BJ (cell line): ENCODE data around the gene CDK19. TPM values are rescaled to one million over a fixed set of nuclear protein-coding genes. Genes with fewer than 3 reads are reported as not detected.

Source experiments
- CTCF ChIA-PET: fragments of 350-600 bp; formaldehyde crosslinking; extraction: SDS; loops from one replicate; lab custom pipeline; 2021; ENCODE audit warnings: antibody characterized with exemption, inconsistent platforms; lab: Yijun Ruan, JAX
- POLR2A ChIA-PET: fragments of 300-600 bp; sonication (Branson Sonifier 250); formaldehyde crosslinking; extraction: SDS; loops from one replicate; lab custom pipeline; 2021; ENCODE audit warnings: antibody characterized with exemption; lab: Charles Lee
- DNase-seq: peaks from one replicate; pipeline ENCODE4 v3.0.0-alpha.2; 2011; ENCODE audit warnings: low read depth
- H3K27me3 ChIP-seq: 2 replicates; pipeline ENCODE4 v1.6.0; 2011; ENCODE audit warnings: low read length; ENCODE audit not compliant: control insufficient read depth, insufficient read depth
- H3K36me3 ChIP-seq: 2 replicates; pipeline ENCODE4 v1.5.1; 2011; ENCODE audit warnings: low read length; ENCODE audit not compliant: control insufficient read depth, insufficient read depth
- H3K4me3 ChIP-seq: 2 replicates; pipeline ENCODE4 v1.5.1; 2011; ENCODE audit warnings: low read depth, mild to moderate bottlenecking, control low read depth, low read length
- polyA plus RNA-seq: library from polyadenylated mRNA; depleted of rRNA; stranded (reverse); fragments of >200 nt; gene quantifications from 2 replicates; pipeline ENCODE4 v1.2.3, GENCODE V29; 2011
- TF ChIP-seq, protein P1 (sequence below): IDR thresholded peaks from 2 replicates; pipeline ENCODE4 v1.5.1; 2011; ENCODE audit warnings: low read depth, mild to moderate bottlenecking, control low read depth, inconsistent platforms, low read length, moderate library complexity; ENCODE audit not compliant: insufficient read depth

Gene CDK19
- polyA plus RNA-seq, 1 experiment: 11.5 TPM

DNA sequence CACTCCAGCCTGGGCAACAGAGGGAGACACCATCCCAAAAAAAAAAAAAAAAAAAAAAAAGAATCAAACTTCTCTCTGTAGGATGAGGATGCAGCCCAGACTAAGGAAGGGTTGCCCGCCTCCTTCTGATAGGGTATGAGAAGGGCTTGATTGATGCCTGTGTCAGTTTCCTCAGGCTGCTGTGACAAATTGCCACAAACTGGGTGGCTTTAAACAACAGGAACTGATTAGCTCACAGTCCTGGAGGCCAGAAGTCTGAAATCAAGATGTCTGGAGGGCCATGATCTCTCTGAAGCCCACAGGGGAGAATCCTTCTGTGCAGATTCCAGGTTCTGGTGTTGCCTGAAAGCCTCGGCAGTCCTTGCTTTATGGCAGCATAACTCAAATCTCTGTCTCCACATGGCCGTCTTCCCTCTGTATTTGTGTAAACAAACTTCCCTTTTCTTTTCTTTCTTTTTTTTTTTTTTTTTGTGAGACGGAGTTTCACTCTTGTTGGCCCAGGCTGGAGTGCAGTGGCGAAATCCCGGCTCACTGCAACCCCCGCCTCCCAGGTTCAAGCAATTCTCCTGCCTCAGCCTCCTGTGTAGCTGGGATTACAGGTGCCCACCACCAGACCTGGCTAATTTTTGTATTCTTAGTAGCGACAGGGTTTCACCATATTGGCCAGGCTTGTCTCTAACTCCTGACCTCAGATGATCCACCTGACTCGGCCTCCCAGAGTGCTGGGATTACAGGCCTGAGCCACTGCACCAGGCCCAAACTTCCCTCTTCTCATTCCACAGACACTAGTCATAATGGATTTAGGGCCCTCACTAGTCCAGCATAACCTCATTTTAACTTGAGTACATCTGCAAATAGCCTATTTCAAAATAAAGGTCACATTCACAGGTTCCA, 11.2 kb upstream of the CDK19 start:
- no peak for DNase-seq
- ChIA-PET CTCF (interaction anchor here (0.6 to 1.2 kb wide), 2 partner anchors 20 to 318 kb away, joined by 3 read pairs; no protein-coding TSS in a partner anchor), POLR2A (no interaction called here)
- H3K27me3 ChIP-seq: no peaks in the 10 kb centered on the region
- H3K36me3 ChIP-seq: no peaks in the 10 kb centered on the region
- TF ChIP-seq, protein P1, sequence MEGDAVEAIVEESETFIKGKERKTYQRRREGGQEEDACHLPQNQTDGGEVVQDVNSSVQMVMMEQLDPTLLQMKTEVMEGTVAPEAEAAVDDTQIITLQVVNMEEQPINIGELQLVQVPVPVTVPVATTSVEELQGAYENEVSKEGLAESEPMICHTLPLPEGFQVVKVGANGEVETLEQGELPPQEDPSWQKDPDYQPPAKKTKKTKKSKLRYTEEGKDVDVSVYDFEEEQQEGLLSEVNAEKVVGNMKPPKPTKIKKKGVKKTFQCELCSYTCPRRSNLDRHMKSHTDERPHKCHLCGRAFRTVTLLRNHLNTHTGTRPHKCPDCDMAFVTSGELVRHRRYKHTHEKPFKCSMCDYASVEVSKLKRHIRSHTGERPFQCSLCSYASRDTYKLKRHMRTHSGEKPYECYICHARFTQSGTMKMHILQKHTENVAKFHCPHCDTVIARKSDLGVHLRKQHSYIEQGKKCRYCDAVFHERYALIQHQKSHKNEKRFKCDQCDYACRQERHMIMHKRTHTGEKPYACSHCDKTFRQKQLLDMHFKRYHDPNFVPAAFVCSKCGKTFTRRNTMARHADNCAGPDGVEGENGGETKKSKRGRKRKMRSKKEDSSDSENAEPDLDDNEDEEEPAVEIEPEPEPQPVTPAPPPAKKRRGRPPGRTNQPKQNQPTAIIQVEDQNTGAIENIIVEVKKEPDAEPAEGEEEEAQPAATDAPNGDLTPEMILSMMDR: no peak
- no peak overlapping the region for H3K4me3 ChIP-seq

DNA sequence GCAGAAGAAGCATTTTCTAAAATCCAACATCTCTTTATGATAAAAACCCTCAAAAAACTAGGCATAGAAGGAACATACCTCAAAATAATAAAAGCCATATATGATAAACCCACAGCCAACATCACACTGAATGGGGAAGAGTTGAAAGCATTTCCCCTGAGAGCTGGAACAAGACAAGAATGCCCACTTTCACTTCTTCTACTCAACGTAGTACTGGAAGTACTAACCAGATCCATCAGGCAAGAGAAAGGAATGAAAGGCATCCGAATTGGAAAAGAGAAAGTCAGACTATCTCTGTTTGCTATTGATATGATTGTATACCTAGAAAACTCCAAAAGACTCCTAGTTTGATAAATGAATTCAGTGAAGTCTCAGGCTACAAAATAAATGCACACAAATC, 7.9 kb upstream of the CDK19 start:
- no peak for DNase-seq
- H3K27me3 ChIP-seq: no peaks in the 10 kb centered on the region
- TF ChIP-seq, protein P1: no peak
- no peaks in the 10 kb centered on the region for H3K36me3 ChIP-seq
- H3K4me3 ChIP-seq: no peak overlapping the region
- CTCF ChIA-PET: no interaction called here
- POLR2A ChIA-PET: no interaction called here

DNA sequence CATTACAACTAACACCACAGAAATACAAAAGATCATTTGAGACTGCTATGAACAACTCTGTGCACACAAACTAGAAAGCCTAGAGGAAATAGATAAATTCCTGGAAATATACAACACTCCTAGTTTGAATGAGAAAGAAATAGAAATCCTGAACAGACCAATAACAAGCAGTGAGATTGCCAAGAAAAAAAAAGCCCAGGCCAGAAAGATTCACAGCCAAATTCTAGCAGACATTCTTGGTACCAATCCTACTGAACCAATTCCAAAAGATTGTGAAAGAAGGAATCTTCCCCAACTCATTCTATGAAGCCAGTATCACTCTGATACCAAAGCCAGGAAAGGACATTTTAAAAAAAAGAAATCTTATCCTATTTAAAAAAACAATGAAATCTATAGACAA, 7.0 kb upstream of the CDK19 start:
- TF ChIP-seq, protein P1: no peak
- H3K27me3 ChIP-seq: no peaks in the 10 kb centered on the region
- POLR2A ChIA-PET: no interaction called here
- CTCF ChIA-PET: no interaction called here
- no peak for DNase-seq
- H3K36me3 ChIP-seq: no peaks in the 10 kb centered on the region
- H3K4me3 ChIP-seq: no peak overlapping the region

DNA sequence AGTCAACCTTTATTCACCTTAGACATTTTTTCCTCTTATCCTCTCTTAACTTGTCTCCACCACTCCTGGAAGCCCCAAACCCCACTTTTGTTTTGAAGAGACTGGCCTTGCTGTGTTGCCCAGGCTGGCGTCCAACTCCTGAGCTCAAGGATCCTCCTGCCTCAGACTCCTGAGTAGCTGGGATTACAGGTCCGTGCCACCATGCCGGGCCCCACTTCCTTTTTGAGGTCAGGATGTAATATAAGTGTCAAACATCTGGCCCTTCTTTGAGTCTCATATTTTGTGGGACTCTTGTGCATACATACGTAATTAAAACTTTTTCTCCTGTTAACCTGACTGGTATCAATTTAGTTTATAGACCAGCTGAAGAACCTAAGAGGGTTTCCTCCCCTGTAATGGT, 1.4 kb upstream of the CDK19 start:
- no peaks in the 10 kb centered on the region for H3K27me3 ChIP-seq
- CTCF ChIA-PET: interaction anchor here (0.9 kb wide), 1 partner anchor 8 kb away, joined by 3 read pairs; no protein-coding TSS in a partner anchor
- TF ChIP-seq, protein P1: no peak
- no peaks in the 10 kb centered on the region for H3K36me3 ChIP-seq
- no peak for DNase-seq
- POLR2A ChIA-PET: no interaction called here
- no peak overlapping the region for H3K4me3 ChIP-seq

DNA sequence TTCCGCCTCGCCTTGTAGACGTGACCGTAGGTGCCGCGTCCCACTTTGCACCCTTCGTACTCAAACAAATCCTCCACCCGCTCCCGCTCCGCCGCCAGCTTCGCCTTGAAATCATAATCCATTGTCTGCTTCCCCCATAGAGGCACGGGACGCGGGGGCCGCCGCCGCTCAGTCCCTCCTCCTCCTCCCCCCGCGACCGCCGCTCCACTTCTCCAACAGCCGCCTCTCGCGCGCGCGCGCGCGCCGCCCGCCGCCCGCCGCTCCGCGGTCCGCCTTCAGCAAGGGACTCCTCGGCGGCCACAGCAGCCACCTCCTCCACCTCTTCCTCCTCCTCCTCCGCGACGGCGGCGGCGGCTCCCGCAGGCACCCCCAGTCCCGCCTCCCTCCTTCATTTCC, 256 bp downstream of the CDK19 start:
- no peak for DNase-seq

More for the DNA sequence above, 256 bp downstream of the CDK19 start:
- no peaks in the 10 kb centered on the region for H3K27me3 ChIP-seq
- POLR2A ChIA-PET: interaction anchor here (1.3 to 2.1 kb wide), 2 partner anchors 59 to 61 kb away, joined by 28 to 29 read pairs; partner anchors contain the start of gene AMD1
- TF ChIP-seq, protein P1: no peak
- H3K4me3 ChIP-seq: peak overlapping the region; percentile 99
- H3K36me3 ChIP-seq: no peaks in the 10 kb centered on the region
- CTCF ChIA-PET: interaction anchor here (0.8 to 2.6 kb wide), 2 partner anchors 20 to 133 kb away, joined by 3 to 9 read pairs; no protein-coding TSS in a partner anchor
